Left kidney (tissue), 2 donors: ENCODE data around the gene IL1RAPL1. TPM values are rescaled to one million over a fixed set of nuclear protein-coding genes. Genes with fewer than 3 reads are reported as not detected.

Experiments
- DNase-seq: peaks from one replicate; pipeline ENCODE4 v3.0.0-alpha.2; 2013
- polyA plus RNA-seq: library from polyadenylated mRNA; unstranded; fragments of 120-200 nt; gene quantifications from one replicate; pipeline ENCODE4 v1.2.1, GENCODE V29; 2013; ENCODE audit not compliant: insufficient read length

Gene IL1RAPL1
- polyA plus RNA-seq, 1 donor = 2.5 TPM

DNA sequence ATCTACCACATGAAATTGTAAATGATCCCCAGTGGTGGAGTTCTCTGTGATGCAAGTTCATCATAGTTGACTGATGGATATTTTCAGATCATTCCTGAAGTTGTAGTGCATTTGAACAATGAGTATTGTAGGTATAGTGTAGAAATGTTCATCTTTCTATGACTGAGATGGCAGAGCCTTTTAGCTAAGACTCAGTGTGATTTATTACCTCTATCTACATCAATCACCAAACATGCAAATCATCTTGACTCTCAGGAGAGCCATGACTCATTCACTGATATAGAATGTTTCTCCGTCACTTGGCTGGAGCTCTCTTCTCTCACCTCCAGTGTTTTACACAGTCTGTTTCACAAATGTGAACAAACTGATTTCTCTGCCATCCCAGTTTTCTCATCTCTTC, 392.6 kb downstream of the IL1RAPL1 start:
- DNase-seq = no peak

DNA sequence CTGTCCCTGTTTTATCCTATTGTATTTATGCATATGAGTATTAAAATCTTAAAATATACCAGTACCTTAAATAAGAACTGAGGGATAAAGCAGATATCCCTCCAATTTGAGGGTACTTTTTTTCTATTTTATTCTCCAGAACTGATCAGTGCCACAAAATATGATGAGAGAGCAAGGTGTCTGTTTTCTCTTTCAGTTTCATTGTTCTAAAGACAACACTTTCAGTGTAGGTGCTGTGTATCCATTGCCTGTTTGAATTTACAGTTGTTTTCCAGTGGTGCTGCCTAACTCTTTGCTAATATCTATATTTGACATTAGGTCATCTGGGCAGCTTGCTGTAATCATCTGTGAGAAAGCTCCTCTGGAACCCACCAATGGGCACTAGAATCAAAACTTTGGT, 394.7 kb downstream of the IL1RAPL1 start:
- DNase-seq = no peak

DNA sequence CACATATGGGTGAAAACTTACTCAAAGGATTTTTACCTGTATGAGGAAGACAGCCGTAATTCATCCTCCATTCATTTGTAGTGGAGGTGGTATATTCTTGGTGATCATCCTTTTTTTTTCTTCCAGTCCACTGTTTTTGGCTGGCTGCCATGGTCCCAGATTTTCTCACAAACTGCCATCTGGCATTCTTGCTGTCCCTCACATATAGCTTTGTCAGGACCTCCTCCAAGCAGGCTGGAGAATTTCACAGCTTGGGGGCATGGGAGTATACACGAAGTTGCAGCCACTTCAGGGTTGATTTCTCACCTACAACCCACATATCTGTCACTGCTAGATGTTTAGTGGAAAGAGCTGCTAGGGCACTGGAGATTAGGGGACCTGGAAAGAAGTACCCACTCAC, 401.0 kb downstream of the IL1RAPL1 start:
- no peak for DNase-seq

DNA sequence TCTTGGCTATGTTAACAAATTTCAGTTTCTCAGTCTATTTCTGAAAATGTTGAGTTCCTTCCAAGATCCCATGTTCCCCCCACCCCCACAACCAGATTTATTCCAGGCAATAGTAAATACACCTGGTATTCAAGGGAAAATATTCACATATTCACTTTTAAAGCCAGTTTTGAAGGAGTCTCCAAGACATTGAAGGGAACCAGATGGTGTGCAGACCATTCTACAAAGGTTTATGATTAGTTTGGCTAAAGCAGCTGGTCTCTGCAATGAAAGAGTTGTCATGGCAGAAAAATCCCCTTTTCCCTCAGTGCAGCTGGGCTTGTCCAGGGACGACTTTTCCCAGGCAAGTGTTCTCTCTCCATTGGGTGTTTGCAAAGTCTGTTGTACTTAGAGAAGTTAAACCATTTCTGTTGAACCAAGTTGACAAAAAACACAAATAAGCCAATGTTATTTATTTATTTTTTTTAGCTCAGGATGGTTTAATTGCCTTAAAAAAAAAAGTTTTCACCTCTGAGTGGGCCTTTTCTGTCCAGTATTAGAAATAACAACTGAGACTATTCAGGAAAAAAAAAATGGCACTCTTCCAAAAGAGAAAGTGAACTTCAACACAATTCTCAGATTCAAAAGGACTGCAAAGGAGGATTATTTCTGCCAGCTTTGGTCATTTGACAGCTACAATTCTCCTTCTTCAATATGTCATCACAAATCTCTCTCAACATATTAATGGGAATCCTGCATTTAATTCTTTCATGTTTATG, 410.6 kb downstream of the IL1RAPL1 start:
- peak; percentile 28 for DNase-seq

DNA sequence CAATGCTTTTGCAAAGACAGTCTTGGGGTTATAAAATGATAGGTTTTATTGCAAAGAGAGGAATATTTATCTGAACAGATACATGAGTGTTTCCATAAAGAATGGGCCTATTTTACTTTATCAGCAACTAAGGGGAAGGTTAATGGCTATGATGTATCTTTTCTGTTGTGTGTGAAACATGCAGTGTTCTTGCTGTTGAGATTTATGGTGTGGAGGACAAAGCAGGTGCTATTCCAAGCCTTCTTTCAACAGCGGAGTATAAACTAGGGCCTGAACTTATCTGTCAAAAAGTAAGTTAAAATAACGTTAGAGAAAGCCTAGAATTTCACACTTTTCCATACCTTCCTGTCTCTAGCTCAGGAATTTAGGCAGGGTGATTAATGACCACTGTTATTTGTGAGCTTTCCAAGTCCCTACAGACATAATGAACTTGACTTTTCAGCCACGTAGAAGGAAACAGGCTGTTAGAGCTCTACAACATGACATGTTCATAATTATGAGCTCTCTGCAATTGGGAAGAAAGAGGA, 411.4 kb downstream of the IL1RAPL1 start:
- peak; percentile 24 for DNase-seq

DNA sequence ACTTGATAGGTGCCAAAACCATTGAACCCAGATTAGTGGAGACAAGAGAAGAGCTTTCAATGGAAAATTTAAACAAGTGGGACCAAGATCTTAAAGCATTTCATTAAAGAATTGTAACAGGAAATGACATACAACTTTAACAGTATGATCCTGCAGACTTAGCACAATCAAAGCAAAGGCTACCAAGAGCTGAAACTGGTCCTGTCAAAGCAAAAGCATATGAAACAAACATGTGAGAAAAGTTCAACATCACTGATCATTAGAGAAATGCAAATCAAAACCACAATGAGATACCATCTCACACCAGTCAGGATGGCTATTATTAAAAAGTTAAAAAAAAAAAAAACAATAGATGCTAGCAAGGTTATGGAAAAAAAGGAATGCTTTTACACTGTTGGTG, 425.6 kb downstream of the IL1RAPL1 start:
- DNase-seq = no peak

DNA sequence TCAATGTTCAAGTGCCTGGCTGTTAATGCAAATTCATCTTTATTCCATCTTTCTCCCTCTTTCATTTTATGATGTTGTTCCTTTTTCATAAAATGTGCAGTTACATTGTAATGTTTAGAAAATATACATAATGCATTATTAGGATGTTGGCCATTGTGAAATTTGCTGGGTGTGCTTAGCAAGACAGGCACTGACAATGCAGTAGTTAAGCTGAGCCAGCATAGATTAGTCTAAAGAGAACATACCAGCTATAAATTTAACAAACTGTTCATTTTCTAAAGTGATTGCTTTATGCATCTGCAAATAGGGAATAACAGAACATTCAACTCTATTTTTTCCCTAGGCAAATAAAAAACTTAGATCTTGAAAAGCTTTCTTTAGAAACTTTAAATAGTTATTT, 436.0 kb downstream of the IL1RAPL1 start:
- DNase-seq = no peak

DNA sequence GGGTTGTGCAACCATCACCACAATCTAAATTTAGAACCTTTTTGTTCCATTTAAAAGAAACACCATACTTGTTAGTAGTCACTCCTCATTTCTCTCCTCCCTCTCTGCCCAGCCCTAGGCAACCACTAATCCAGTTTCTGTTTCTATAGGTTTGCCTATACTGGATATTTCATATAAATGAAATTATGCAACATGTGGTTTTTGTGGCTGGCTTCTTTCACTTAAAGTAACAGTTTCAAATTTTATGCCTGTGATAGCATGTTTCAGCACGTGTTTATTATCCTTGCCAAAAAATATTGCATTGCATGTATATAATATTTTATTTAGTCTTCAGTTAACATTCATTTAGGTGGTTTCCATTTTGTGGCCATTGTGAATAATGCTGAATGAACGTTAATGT, 437.6 kb downstream of the IL1RAPL1 start:
- DNase-seq = no peak

DNA sequence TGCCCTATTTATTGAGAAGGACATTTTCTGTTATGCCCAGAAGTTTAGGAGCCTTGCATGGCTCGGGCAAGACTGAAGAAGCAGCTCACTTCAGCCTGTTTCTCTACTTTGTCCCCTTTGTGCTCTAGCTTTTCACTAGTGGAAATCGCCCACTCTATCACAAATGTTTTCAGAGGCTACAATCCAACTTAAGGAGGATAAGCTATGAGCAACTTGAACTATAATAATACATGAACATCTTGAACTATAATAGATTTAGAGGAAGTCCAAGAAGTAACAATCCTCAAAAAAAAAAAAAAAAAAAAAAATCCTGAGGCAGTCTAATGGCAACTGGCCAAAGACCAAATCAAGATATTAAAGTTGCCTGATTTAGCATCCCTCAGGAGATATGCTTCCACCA, 452.3 kb downstream of the IL1RAPL1 start:
- no peak for DNase-seq

DNA sequence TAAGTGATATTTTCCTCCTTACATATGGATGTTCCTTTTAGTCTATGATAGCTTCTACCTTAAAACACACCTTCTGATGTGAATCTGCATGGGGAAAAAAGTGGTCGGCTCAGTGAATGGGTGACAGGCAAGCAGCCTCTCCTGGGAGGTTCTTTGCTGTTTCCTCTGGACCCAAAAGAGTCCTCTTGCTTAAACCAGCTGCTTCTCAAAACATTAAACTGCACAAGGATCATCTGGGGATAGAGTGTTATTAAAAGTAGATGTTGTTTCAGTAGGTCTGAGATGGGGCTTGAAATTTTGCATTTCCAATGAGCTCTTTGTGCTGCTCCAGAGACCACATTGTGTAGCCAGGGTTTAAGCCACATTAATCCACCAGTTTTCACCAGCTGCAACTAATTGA, 452.9 kb downstream of the IL1RAPL1 start:
- DNase-seq = no peak

DNA sequence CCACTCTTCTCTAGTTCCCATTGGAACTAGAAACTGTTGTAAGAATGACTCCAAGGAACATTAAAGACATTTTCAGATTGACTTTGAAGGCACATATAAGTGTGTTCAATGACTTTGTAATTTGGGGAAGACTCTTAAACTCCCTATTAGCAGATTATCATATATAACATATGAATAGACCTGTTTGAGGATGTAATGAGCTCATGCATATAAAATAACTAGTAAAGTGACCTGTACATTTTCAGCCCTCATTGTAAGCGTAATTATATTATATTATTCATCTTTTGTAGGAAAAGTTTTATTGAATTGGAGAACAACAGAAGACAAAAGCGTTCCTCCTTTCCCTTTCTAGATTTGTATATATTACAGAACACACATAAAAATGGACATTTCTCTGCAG, 455.1 kb downstream of the IL1RAPL1 start:
- no peak for DNase-seq

DNA sequence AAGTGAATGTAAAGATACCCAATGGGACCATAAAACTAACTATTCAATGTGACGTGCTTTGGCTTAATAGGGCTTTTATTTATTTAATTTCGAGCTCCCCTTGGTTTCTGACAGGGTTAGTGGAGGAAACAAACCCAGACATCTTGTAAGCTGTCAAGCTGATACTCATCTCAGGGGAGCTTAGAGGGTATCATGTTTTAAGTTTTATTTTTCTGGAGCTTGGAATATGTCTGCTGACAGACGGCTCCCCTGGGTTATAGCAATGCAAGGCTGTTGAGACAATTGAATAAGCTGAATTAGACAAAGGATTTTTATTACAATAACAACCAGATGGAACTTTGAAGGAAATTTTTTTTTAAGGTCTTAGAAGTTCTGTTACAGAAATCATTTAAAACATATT, 456.5 kb downstream of the IL1RAPL1 start:
- DNase-seq = no peak

DNA sequence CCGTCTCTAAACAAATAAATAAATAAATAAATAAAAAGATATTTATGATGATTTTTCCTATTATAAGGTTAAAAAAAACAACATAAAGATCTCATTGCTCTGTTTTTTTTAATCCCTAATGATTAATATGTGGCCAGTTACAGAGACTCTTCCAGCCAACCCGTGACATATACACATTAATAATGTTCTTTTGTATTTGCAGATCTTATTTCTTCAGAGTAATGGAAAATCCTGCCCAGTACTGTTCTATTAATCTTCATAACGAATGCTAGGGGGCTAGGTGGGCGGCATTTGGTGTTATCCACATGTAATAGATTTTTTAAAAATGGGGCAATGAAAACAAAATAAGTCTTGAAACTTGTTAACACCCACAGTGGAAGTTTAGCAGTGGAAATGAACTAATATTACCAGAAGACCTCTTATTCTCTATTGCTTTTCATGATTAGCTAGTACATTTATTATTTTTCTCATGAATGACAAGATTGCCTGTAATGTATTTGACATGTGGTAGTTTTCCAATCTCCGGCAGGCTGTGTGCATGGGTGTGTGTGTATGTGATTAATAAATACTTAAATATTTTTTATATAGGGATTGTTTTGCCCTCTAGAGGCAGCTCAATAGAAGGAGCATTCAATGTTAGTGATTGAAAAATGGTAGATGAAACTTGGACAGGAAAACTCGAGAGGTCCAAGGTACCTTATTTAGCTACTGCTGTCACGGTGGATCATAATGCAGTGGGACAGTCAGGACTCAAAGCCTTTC, 457.4 kb downstream of the IL1RAPL1 start:
- no peak for DNase-seq

DNA sequence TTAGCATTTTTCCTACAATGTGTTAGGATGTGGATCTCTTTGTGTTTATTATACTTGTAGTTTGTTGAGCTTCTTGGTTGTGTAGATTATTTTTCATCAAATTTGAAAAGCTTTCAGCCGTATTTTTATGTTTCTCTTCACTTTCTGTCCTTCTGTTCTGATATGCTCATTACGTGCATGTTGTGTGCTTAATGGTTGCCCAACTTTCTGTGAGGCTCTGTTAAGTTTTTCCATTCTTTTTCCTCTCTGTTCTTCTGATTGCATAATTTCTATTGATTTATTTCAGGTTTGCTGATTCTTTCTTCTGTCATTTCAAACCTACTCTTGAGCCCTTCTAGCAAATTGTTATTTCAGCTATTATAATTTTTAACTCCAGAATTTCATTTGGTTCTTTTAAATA, 478.2 kb downstream of the IL1RAPL1 start:
- DNase-seq = no peak

DNA sequence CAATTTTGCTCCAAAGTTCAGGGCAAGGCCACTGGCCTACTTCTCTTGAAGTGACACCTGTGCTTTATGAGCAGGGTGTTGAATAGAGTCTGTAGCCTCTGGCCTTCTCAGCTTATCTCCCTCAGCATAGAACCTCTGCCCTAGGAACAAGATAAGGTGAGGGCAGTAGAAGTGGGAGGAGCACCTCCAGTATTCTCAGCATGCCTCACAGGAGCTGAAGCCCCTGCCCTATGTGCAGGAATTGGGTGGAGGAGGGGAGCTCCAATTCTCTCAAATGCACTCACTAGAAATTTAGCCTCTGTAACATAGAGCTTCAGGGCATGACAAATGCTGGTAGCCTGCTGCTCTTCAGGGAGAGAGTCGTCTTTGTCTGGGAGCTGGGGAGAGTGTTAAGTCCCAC, 479.3 kb downstream of the IL1RAPL1 start:
- DNase-seq = no peak

DNA sequence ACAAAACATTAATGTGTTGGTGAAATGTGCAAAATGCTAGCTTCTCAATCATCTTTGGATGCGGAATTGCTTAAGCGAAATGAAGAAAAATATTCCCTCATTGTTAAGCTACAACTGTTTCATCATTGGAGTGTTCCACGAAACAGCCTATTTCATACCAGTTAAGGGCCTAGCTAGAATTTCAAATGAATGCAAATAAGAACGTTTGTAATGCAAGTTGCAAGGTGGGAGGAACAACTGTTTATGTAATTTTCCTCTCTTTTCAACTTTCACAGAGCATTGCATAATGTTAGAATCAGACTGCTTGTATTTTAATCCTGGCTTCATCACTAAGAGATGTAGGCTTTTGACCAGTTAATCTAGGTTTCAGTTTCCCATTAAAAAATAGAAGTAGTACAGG, 480.1 kb downstream of the IL1RAPL1 start:
- DNase-seq = no peak

DNA sequence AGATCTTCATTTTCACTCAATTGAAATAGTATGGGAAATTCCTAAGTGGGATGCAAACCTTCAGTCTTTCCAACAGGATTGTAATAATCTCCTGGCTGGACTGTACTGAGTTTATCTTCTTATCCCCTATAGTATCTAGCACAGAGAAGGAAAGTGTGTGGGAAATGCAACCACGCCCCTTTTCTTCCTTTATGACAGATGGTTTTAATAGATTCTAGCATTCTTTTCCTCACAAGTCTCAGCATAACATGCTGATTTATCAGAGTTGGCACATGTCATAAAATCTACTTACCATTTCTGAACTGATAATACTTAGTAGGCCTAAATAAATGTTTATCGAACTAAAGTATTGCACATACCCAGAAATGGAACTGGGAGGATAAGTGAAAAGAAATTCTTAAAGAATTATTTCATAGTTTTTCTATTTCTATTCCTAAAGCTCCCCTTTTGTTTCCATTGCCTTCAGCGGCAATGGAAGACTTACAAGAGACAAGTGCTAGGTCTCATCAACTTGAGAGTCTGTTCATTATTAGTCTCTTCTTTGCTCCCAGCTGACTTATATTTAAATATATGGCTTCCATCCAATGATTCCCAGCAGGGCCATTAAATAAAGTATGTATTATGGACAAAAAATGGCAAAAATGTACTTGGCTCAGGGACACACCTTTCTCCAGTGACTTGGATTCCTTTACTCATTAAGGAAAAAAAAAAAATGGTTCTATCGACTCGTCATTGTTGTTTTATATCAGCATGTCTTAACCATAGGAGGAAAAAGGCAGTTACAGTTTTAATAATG, 484.5 kb downstream of the IL1RAPL1 start:
- no peak for DNase-seq

DNA sequence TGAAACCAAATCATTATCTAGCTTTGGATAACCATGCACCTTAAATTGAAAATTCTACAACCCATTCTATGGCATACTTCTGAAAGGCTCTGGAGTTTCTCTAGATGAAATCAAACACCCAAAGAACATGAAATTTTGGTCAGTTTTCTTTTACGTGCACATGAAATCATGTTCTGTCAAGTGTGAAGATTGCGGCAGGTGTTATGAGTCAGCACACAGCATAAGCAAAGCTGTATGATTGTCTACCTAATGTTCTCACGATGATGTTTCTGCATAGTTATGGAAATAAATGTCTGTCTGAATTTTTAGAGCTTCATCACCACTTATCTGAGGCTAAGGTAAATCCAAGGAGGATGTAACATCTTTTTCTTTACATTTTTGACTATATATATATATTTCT, 495.3 kb downstream of the IL1RAPL1 start:
- DNase-seq = no peak

DNA sequence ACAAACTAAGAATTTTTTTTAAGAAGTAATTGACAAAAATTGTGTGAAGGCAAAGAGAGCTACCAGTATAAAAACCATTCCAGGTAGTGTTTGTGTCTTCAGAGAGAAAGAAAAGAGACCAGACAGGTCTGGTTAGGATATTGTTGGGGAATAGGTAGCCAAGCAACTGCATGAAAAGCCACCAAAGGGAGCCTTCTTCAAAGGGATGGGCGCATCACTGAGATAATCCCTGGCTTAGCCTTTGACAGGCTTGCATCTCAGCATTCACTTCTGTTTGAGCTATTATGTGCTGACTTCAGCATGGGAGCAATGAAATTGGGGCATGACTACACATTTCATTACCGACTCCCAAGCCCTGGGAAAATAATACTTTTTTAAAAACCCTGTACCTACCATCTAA, 496.6 kb downstream of the IL1RAPL1 start:
- no peak for DNase-seq

DNA sequence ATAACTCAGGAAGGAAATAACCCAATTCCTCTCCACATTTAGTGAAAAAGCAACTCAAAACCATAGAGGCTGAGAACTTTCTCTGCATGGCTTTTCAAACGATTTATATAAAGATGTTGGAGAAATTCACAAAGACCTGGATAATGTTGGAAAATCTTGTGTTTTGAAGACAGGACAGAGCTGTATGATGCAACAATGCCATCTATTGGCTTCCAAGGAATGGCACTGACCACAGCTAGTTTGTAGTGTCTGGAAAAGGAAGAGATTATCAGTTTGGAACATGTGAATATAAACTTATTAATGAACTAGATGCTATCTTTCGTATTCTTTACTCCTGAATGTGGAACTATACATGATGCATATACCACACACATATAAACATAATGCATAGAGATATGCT, 503.6 kb downstream of the IL1RAPL1 start:
- DNase-seq = peak; percentile 14

DNA sequence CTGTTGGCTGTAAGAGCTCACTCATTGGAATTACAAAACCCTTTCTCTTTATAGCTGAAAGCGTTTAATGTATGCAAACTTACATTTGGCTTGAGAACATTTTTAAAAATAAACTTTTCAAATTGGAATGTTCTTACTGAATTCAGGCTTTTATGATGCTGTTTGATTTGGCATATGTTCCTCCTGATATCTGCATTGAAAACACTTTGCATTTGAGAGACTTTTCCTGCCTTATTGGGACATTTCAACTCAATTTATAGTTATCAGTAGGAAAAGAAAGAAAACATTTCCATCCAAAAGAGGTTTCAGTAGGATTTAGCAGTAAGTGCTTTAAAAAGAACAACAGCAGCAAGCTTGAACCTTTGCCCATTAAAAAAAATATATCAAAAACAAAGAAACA, 520.0 kb downstream of the IL1RAPL1 start:
- no peak for DNase-seq

DNA sequence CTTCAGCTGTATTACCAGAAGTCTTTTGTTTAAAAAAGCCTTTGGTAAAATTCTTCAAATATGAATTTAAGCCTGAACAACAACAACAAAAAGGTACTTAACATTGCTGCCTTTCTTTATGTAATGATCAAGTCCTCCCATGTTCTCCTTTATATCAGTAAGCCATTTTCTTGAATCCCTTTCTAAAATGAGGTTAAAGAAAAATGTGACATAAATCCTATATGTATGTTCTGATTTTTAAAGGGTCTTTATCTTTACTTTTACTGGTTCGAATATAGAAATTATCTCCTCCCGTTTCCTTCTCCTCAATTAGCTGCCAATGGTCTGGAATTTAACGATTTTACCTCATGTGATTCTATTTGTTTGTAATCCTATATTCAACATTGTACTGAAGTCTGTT, 522.8 kb downstream of the IL1RAPL1 start:
- DNase-seq = no peak

DNA sequence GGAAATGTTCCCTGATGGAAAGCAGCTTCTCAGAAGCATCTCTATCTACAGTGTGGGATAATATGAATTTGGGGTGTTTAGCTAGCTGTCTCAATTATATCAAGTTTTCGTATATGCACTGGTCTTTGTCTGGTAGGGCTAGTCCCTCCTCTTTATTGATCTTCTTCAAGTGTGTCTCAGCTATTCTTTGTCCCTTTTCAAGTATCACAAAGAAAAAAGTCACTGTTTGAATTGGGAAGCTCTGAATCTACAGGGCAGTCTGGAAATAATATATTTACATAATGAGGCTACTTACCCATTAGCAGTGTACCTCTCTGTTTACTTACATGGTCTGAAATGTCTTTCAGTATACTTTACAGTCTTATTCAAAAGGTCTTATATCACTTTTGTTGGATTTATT, 526.0 kb downstream of the IL1RAPL1 start:
- no peak for DNase-seq
